ENCODE data around the gene OSBP2. TPM values are rescaled to one million over a fixed set of nuclear protein-coding genes. Genes with fewer than 3 reads are reported as not detected.

Gene OSBP2
- total and polyA plus RNA-seq, 2 of the 13 experiments (the other 11 are each of a cell fraction or from before 2014, with no cell fraction given) = 5.0 to 7.7 TPM

DNA sequence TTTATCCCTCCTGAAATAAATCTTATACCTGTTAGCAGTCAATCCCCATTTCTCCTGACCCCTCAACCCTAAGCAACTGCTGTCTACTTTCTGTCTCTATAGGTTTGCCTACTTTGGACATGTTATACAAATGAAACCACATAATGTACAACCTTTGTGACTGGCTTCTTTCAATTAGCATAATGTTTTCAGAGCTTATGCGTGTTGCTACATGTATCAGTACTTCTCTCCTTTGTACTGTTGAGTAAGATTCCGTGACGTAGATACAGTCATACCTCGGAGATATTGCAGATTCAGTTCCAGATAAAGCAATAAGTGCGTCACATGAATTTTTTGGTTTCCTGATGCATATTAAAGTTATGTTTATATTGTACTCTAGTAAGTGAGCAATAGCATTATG lies 146.6 kb downstream of the OSBP2 start:
- Histone ChIP-seq H3K4me3 (replicated peaks in 1 of 3; ENCODE audit: insufficient read depth in 1 of 3, low read depth in 2 of 3, low read length in 3 of 3) (no peak overlapping the region), H3K4me2 (ENCODE audit: low read depth, low read length) (no peak overlapping the region), H3K36me3 (replicated peaks in 1 of 2; ENCODE audit: control insufficient read depth in 1 of 2, insufficient read depth in 2 of 2, low read length in 2 of 2) (no peaks in the 10 kb centered on the region), H4K20me1 (ENCODE audit: insufficient read depth, low read length) (no peaks in the 10 kb centered on the region), H3K4me1 (ENCODE audit: insufficient read depth, low read length) (no peaks in the 10 kb centered on the region), H2AFZ (ENCODE audit: low read length) (no peak overlapping the region), H3K27me3 (ENCODE audit: control insufficient read depth in 1 of 2, insufficient read depth in 2 of 2, low read length in 2 of 2) (peaks cover 0 to 2% of the 10 kb centered on the region in 2 experiments; a peak in 1 of 5 replicates), H3K27ac (ENCODE audit: extremely low read length, insufficient read depth, low read length) (no peak overlapping the region), H3K9me3 (ENCODE audit: low read length) (peaks cover 7% of the 10 kb centered on the region; the same call in 1 of the 2 replicates), H3K79me2 (ENCODE audit: insufficient read depth, low read length) (no peaks in the 10 kb centered on the region), H3K9ac (ENCODE audit: insufficient read depth, low read depth, low read length) (no peak overlapping the region)
- no peak for ATAC-seq
- no peak for FAIRE-seq
- ChIA-PET POLR2A (no interaction called here), CTCF (ENCODE audit: low intra/inter-chr PET ratio, low total read pairs) (no interaction called here)
- intact Hi-C loops (cut with micrococcal nuclease; ENCODE audit: unreplicated experiment) (no loop called here), in situ Hi-C loops (cut with HindIII; ENCODE audit: extremely low pct_ligation_motif_present, low pct_unique_long_range_greater_than_20kb) (no loop called here)
- 30% methylated on average over 5 of the region's 5 CpGs for WGBS (ENCODE audit: low lambda C conversion rate)
- no peak for TF ChIP-seq SCMH1 (CRISPR knock-in tag; IDR thresholded peaks at IDR 0.05; ENCODE audit: borderline replicate concordance)
- peak; percentile 75 for TF ChIP-seq CREB1 (IDR thresholded peaks at IDR 0.05)
- no peak for TF ChIP-seq CREB1 (CRISPR knock-in tag; IDR thresholded peaks at IDR 0.05)
- no TSS peak for BruUV-seq (replicated peaks)
- DNase-seq (ENCODE audit: low spot score) = no peak

DNA sequence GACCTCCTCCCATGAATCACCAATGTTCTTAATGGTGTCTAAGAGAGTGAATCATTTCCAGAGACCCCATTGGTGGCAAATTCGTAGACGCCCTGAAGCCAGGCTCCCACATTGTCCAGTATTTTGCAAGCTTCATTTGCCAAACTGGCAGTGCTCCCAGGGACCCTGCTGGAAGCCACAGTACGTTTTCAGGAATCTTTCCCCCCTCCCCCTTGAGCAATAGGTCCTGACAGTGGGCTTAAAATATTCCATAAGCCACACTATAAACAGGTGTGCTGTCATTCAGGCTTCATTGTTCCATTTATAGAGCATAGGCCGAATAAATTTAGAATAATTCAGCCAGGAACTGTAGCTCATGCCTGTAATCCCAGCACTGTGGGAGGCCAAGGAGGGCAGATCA lies 148.6 kb downstream of the OSBP2 start:
- WGBS (ENCODE audit: low lambda C conversion rate) = 27% methylated on average over 4 of the region's 4 CpGs
- Histone ChIP-seq H2AFZ (ENCODE audit: low read length) (no peak overlapping the region), H4K20me1 (ENCODE audit: insufficient read depth, low read length) (no peaks in the 10 kb centered on the region), H3K4me3 (replicated peaks in 1 of 3; ENCODE audit: insufficient read depth in 1 of 3, low read depth in 2 of 3, low read length in 3 of 3) (no peak overlapping the region), H3K9me3 (ENCODE audit: low read length) (peaks cover 2% of the 10 kb centered on the region; the same call in 1 of the 2 replicates), H3K79me2 (ENCODE audit: insufficient read depth, low read length) (no peaks in the 10 kb centered on the region), H3K27me3 (ENCODE audit: control insufficient read depth in 1 of 2, insufficient read depth in 2 of 2, low read length in 2 of 2) (no peaks in the 10 kb centered on the region), H3K27ac (ENCODE audit: extremely low read length, insufficient read depth, low read length) (no peak overlapping the region), H3K4me1 (ENCODE audit: insufficient read depth, low read length) (no peaks in the 10 kb centered on the region), H3K4me2 (ENCODE audit: low read depth, low read length) (no peak overlapping the region), H3K9ac (ENCODE audit: insufficient read depth, low read depth, low read length) (no peak overlapping the region), H3K36me3 (replicated peaks in 1 of 2; ENCODE audit: control insufficient read depth in 1 of 2, insufficient read depth in 2 of 2, low read length in 2 of 2) (no peaks in the 10 kb centered on the region)
- intact Hi-C loops (cut with micrococcal nuclease; ENCODE audit: unreplicated experiment) = no loop called here
- DNase-seq (ENCODE audit: low spot score) (no peak), ATAC-seq (no peak), FAIRE-seq (no peak)
- ChIA-PET CTCF (ENCODE audit: low intra/inter-chr PET ratio, low total read pairs) (no interaction called here), POLR2A (no interaction called here)
- in situ Hi-C loops (cut with HindIII; ENCODE audit: extremely low pct_ligation_motif_present, low pct_unique_long_range_greater_than_20kb) = no loop called here
- TF ChIP-seq, protein P1, sequence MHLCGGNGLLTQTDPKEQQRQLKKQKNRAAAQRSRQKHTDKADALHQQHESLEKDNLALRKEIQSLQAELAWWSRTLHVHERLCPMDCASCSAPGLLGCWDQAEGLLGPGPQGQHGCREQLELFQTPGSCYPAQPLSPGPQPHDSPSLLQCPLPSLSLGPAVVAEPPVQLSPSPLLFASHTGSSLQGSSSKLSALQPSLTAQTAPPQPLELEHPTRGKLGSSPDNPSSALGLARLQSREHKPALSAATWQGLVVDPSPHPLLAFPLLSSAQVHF (CRISPR knock-in tag; IDR thresholded peaks at IDR 0.05) = no peak
- no peak for TF ChIP-seq ZNF570 (CRISPR knock-in tag; IDR thresholded peaks at IDR 0.05; ENCODE audit: borderline replicate concordance)
- TF ChIP-seq, protein P2, sequence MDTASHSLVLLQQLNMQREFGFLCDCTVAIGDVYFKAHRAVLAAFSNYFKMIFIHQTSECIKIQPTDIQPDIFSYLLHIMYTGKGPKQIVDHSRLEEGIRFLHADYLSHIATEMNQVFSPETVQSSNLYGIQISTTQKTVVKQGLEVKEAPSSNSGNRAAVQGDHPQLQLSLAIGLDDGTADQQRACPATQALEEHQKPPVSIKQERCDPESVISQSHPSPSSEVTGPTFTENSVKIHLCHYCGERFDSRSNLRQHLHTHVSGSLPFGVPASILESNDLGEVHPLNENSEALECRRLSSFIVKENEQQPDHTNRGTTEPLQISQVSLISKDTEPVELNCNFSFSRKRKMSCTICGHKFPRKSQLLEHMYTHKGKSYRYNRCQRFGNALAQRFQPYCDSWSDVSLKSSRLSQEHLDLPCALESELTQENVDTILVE (CRISPR knock-in tag; IDR thresholded peaks at IDR 0.05) = no peak
- TF ChIP-seq ZNF670 (CRISPR knock-in tag; IDR thresholded peaks at IDR 0.05; ENCODE audit: borderline replicate concordance) = no peak
- no peak for TF ChIP-seq ZFP82 (CRISPR knock-in tag; IDR thresholded peaks at IDR 0.05; ENCODE audit: borderline replicate concordance)
- TF ChIP-seq ZNF839 (CRISPR knock-in tag; IDR thresholded peaks at IDR 0.05; ENCODE audit: borderline replicate concordance) = no peak
- TF ChIP-seq NPAS2 (CRISPR knock-in tag; IDR thresholded peaks at IDR 0.05; ENCODE audit: borderline replicate concordance) = no peak
- no peak for TF ChIP-seq SSRP1 (CRISPR knock-in tag; IDR thresholded peaks at IDR 0.05)
- TF ChIP-seq ZNF367 (CRISPR knock-in tag; IDR thresholded peaks at IDR 0.05; ENCODE audit: borderline replicate concordance) = no peak
- TF ChIP-seq MED1 (CRISPR knock-in tag; IDR thresholded peaks at IDR 0.05) = no peak
- TF ChIP-seq ZFYVE20 (CRISPR knock-in tag; IDR thresholded peaks at IDR 0.05; ENCODE audit: borderline replicate concordance, low read depth) = no peak
- no peak for TF ChIP-seq NFKB2 (CRISPR knock-in tag; IDR thresholded peaks at IDR 0.05; ENCODE audit: borderline replicate concordance)
- no peak for TF ChIP-seq SYNCRIP (IDR thresholded peaks at IDR 0.05; ENCODE audit: insufficient read depth, low read depth, low read length)
- no TSS peak for BruUV-seq (replicated peaks)
